ENCODE data around the gene DOK6.
A peak's percentile ranks its signal among the peaks of the same experiment; 100 is the strongest.

Gene DOK6

GRCh38 chr18:69435000-69435399 is 34.3 kb downstream of the DOK6 start:
- DNase-seq (ENCODE audit: low read depth in 2 of 2): no peak

- peak; percentile 57 to 58 for DNase-seq (ENCODE audit: low read depth in 2 of 2)
Measured at GRCh38 chr18:69444221-69444620, 43.5 kb downstream of the DOK6 start.

- no peak for DNase-seq (ENCODE audit: low read depth in 2 of 2)
Measured at GRCh38 chr18:69447886-69448285, 47.2 kb downstream of the DOK6 start.

- DNase-seq (ENCODE audit: low read depth in 2 of 2): no peak
Measured at GRCh38 chr18:69455125-69455524, 54.4 kb downstream of the DOK6 start.

- no peak for DNase-seq (ENCODE audit: low read depth in 2 of 2)
Measured at GRCh38 chr18:69469444-69469919, 68.8 kb downstream of the DOK6 start.

- no peak for DNase-seq (ENCODE audit: low read depth in 2 of 2)
Measured at GRCh38 chr18:69480460-69480859, 79.8 kb downstream of the DOK6 start.

- no peak for DNase-seq (ENCODE audit: low read depth in 2 of 2)
Measured at GRCh38 chr18:69483574-69483973, 82.9 kb downstream of the DOK6 start.

- peak; percentile 28 to 29 for DNase-seq (ENCODE audit: low read depth in 2 of 2)
Measured at GRCh38 chr18:69484699-69485396, 84.2 kb downstream of the DOK6 start.

GRCh38 chr18:69487488-69488394 is 87.1 kb downstream of the DOK6 start:
- DNase-seq (ENCODE audit: low read depth in 2 of 2): no peak

GRCh38 chr18:69490072-69490471 is 89.4 kb downstream of the DOK6 start:
- no peak for DNase-seq (ENCODE audit: low read depth in 2 of 2)

- peak; percentile 69 to 73 for DNase-seq (ENCODE audit: low read depth in 2 of 2)
Measured at GRCh38 chr18:69490813-69491212, 90.1 kb downstream of the DOK6 start.

GRCh38 chr18:69491576-69491975 is 90.9 kb downstream of the DOK6 start:
- no peak for DNase-seq (ENCODE audit: low read depth in 2 of 2)

GRCh38 chr18:69492861-69493260 is 92.2 kb downstream of the DOK6 start:
- no peak for DNase-seq (ENCODE audit: low read depth in 2 of 2)

GRCh38 chr18:69494841-69495240 is 94.2 kb downstream of the DOK6 start:
- DNase-seq (ENCODE audit: low read depth in 2 of 2): no peak

GRCh38 chr18:69495338-69495737 is 94.7 kb downstream of the DOK6 start:
- DNase-seq (ENCODE audit: low read depth in 2 of 2): no peak

GRCh38 chr18:69495841-69496533 is 95.3 kb downstream of the DOK6 start:
- no peak for DNase-seq (ENCODE audit: low read depth in 2 of 2)

- peak; percentile 18 to 28 for DNase-seq (ENCODE audit: low read depth in 2 of 2)
Measured at GRCh38 chr18:69518989-69519388, 118.3 kb downstream of the DOK6 start.

GRCh38 chr18:69523582-69523981 is 122.9 kb downstream of the DOK6 start:
- DNase-seq (ENCODE audit: low read depth in 2 of 2): no peak

GRCh38 chr18:69528435-69528834 is 127.7 kb downstream of the DOK6 start:
- peak; percentile 18 to 23 for DNase-seq (ENCODE audit: low read depth in 2 of 2)

GRCh38 chr18:69529151-69529550 is 128.5 kb downstream of the DOK6 start:
- no peak for DNase-seq (ENCODE audit: low read depth in 2 of 2)

GRCh38 chr18:69531973-69532372 is 131.3 kb downstream of the DOK6 start:
- no peak for DNase-seq (ENCODE audit: low read depth in 2 of 2)

- DNase-seq (ENCODE audit: low read depth in 2 of 2): no peak
Measured at GRCh38 chr18:69537183-69537582, 136.5 kb downstream of the DOK6 start.

All from fibroblast of skin of left biceps (primary cell).